Measurements from ENCODE around the gene ZMIZ1. TPM values are rescaled to one million over a fixed set of nuclear protein-coding genes. Genes with fewer than 3 reads are reported as not detected.
A peak's percentile ranks its signal among the peaks of the same experiment; 100 is the strongest.

The ZMIZ1 gene
- total RNA-seq, 6 donors from 2014 or later: 51.0 to 99.2 (median 91.8) TPM

DNA sequence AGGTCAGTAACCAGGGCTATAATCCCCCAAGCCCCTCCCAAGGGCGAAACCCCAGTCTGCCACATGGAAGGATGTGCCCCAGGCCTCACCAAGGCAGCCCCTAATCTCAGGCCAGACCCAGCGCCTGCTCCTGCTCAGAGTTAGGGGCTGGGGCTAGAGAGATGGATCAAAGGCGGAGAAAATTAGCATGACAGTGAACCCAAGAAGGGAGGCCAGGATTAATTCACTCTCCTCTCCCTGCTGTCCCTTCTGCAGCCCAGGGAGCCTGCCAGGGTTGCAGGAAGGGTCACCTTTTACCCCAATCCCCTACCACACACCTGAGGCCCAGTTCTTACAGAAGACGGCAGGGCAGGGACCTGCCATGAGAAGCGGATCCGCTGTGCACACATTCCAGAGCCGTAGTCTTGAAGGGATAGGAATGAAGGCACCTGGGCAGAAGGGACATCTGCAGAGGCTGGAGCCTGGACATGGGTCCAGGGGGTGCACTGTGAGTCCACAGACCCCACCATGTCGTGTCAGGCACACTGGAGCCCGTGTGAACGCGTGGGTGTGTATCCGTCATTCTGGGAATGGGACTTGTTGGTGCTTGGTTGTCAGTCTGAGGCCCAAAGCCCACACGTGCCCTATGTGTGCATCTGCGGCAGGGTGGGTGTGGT is 11.9 kb upstream of the ZMIZ1 start:
- H3K36me3 ChIP-seq: no peaks in the 10 kb centered on the region
- DNase-seq (peak in 1 of 2 donors; percentile 14), ATAC-seq (ENCODE audit: low FRiP score in 2 of 2) (no peak)
- H3K4me1 ChIP-seq: peaks cover 5 to 41% (median 24%) of the 10 kb centered on the region in 4 donors
- no peak overlapping the region for H3K27ac ChIP-seq
- TF ChIP-seq POLR2A (IDR thresholded peaks at IDR 0.05): no peak
- TF ChIP-seq POLR2AphosphoS5 (IDR thresholded peaks at IDR 0.05): no peak
- TF ChIP-seq, protein P1, sequence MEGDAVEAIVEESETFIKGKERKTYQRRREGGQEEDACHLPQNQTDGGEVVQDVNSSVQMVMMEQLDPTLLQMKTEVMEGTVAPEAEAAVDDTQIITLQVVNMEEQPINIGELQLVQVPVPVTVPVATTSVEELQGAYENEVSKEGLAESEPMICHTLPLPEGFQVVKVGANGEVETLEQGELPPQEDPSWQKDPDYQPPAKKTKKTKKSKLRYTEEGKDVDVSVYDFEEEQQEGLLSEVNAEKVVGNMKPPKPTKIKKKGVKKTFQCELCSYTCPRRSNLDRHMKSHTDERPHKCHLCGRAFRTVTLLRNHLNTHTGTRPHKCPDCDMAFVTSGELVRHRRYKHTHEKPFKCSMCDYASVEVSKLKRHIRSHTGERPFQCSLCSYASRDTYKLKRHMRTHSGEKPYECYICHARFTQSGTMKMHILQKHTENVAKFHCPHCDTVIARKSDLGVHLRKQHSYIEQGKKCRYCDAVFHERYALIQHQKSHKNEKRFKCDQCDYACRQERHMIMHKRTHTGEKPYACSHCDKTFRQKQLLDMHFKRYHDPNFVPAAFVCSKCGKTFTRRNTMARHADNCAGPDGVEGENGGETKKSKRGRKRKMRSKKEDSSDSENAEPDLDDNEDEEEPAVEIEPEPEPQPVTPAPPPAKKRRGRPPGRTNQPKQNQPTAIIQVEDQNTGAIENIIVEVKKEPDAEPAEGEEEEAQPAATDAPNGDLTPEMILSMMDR (IDR thresholded peaks at IDR 0.05): no peak
- no peak for TF ChIP-seq EP300 (IDR thresholded peaks at IDR 0.05)
- no peaks in the 10 kb centered on the region for H3K9me3 ChIP-seq
- no peak overlapping the region for H3K4me3 ChIP-seq
- no peaks in the 10 kb centered on the region for H3K27me3 ChIP-seq
- WGBS, 2 donors: 93 to 100% methylated on average over 6 to 14 of the region's 14 CpGs

DNA sequence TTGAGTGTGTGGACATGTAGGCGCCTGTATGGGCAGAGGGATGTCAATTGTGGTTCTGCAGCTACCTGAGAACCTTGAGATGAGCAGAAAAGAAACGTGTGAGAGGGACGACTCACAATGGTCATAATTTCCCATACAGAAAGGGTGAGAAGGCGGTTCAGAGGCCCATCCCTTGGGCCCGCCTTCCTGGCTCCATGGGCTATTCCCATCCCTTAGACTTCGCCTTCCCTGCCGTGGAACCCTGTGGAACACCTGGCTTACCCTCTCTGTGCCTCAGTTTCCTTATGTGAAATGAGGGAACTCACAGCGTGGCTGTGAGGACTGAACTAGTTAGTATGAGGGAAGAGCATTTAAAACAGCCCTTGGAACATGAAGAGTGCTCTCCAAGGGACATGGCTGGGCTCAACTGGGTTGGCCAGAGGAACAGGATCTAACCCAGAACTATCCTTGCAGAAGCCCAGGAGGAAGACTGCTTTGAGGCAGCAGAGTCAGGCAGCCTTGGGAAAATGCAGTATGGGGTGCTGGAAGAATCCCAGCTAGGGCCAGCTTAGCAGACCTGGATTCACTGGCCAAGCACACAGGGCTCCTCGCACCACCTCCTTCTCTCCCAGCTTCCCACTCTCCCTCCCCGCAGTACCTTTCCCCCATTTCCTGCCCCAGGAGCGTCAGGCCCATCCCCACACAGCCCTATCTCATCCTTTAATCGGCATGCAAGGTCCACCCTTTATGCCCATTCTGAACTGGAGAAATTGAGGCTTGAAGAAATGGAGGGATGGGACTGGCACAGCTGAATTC is 11.1 kb upstream of the ZMIZ1 start:
- no peak for ATAC-seq (ENCODE audit: low FRiP score in 2 of 2)
- no peaks in the 10 kb centered on the region for H3K9me3 ChIP-seq
- TF ChIP-seq POLR2A (IDR thresholded peaks at IDR 0.05) (no peak), EP300 (IDR thresholded peaks at IDR 0.05) (no peak), POLR2AphosphoS5 (IDR thresholded peaks at IDR 0.05) (no peak)
- TF ChIP-seq, protein P1 (IDR thresholded peaks at IDR 0.05): no peak
- WGBS, 2 donors: 85 to 89% methylated on average over 12 of the region's 12 CpGs
- no peak overlapping the region for H3K4me3 ChIP-seq
- peak in 1 of 2 donors; percentile 14 for DNase-seq
- H3K27ac ChIP-seq: no peak overlapping the region
- no peaks in the 10 kb centered on the region for H3K36me3 ChIP-seq
- no peaks in the 10 kb centered on the region for H3K27me3 ChIP-seq
- peaks cover 0 to 33% (median 18%) of the 10 kb centered on the region in 4 donors for H3K4me1 ChIP-seq

DNA sequence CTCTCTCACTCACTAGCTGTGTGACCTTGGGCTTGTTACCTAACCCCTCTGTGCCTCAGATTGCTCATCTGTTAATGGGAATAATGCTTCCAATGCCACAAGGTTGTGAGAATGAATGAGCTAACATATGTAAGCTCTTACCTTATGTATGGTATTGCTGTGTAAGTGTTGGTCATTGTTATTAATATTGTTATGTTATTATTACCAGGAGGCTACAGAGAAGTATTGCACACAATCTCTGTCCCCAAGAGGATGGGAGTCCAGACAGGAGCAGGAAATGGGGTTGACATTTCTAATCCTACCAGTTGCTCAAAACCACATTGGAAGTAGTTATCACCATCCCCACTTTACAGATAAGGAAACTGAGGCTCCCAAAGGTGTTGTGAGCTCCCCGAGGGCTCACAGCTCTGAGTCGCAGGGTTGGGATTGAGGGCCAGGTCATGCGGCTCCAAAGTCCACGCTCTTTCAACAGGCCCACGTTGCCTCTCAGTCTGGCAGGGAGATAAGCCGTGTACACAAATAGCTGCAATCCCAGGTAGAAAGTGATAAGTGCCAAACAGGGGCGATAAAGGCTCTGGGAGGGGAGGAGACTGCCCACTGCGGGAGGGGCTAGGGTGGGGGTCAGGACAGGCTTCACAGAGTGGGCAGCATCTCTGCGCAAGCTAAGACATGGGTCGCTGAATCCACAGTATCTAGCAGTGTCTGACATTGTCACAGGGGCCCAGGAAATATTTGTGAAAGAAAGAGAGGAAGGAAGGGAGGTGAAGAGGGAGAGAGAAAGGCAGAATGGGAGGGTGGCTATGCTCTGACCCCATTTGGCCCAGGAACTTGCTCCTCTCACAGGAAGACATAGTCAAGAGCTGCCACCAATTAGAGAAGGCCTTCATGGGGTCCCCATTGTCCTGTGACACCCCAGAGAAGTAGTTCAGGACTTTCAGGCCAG is 9.6 kb upstream of the ZMIZ1 start:
- Histone ChIP-seq H3K9me3 (no peaks in the 10 kb centered on the region), H3K4me3 (no peak overlapping the region), H3K36me3 (no peaks in the 10 kb centered on the region), H3K27ac (no peak overlapping the region), H3K4me1 (peaks cover 0 to 29% (median 18%) of the 10 kb centered on the region in 4 donors), H3K27me3 (no peaks in the 10 kb centered on the region)
- TF ChIP-seq POLR2AphosphoS5 (IDR thresholded peaks at IDR 0.05): no peak
- TF ChIP-seq EP300 (IDR thresholded peaks at IDR 0.05): no peak
- TF ChIP-seq POLR2A (IDR thresholded peaks at IDR 0.05): no peak
- DNase-seq (peak in 1 of 2 donors; percentile 36), ATAC-seq (ENCODE audit: low FRiP score in 2 of 2) (no peak)
- WGBS, 2 donors: 52 to 82% methylated on average over 10 of the region's 10 CpGs

DNA sequence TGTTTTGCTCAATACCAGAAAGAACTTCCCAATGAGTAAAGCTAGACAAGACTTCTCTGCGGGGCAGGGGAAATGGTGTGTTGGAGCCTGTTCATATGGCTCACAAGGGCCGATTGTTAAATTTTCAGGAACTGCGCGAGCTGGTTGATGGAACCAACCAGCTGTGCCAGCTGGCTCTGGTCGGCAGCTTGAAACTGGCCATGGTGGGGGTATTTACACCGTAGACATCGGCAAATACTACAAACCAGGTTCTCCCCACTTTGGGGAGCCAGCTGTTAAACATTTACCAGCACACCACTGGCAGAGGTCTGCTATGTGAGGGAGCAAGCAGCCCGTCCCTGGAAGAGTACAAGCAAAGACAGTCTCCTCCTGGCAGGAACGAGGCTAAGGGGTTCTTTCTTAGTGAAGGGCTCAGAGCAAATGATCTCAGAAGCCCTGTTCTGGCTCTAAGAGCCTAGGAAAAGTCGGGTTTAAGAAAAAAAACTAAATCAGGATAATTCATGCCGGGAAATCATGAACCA is 8.8 kb upstream of the ZMIZ1 start:
- Histone ChIP-seq H3K4me3 (no peak overlapping the region), H3K9me3 (no peaks in the 10 kb centered on the region), H3K4me1 (peaks cover 0 to 22% (median 16%) of the 10 kb centered on the region in 4 donors), H3K36me3 (no peaks in the 10 kb centered on the region), H3K27me3 (no peaks in the 10 kb centered on the region), H3K27ac (no peak overlapping the region)
- ATAC-seq (ENCODE audit: low FRiP score in 2 of 2) (no peak), DNase-seq (peak in 1 of 2 donors; percentile 23)
- TF ChIP-seq, protein P1 (IDR thresholded peaks at IDR 0.05): no peak
- TF ChIP-seq EP300 (IDR thresholded peaks at IDR 0.05) (no peak), POLR2A (IDR thresholded peaks at IDR 0.05) (no peak)
- WGBS, 2 donors: 59 to 74% methylated on average over 11 of the region's 11 CpGs
